CD4-positive, alpha-beta T cell treated with Interleukin-15 for 4 hours (primary cell): ENCODE data around the gene TSTD2.
"Not testable (repeated sequence)": the region's sequence is repeated elsewhere in the genome, so short reads cannot be mapped to it uniquely, and the experiment has no call there.

ENCODE experiments used
- DNase-seq: peaks from one replicate; pipeline ENCODE4 v3.0.0-alpha.2; 2020; ENCODE audit warnings: low spot score

TSTD2 gene

DNA sequence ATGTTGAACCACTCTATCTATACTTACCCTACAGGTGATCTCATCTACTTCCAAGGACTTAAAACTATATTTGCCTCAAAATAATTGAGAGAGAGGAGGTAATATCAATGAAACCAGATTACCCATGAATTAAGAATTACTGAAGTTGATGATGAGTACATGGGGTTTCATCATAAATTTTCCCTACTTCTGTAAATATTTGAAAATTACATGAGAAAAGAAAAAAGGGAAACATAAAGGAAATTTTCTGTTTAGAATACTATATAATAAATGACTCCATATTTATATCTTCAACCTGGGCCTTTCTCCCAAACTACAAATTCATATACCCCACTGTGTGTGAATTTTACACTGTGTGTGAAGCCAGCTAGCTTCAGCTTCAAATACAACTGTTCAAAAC, 2.6 kb downstream of the TSTD2 start:
- no peak for DNase-seq

DNA sequence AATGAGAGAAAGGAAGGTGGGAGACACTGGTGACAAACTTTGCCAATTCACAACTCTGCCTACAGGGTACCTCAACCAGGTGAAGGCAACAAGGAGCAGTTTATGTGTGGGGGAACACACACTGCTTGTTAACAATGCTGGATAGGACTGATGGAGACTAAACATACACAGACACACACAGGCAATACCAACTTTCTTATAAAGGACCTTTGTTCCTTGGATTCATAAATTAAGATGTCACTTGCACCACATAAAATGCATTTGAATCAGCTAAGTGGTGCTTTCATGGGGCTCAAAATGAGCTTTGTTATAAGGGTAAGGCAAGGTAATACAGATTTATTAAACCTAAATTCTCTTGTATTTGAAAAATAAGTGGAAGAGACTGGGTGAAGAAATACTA, 4.0 kb downstream of the TSTD2 start:
- no peak for DNase-seq

DNA sequence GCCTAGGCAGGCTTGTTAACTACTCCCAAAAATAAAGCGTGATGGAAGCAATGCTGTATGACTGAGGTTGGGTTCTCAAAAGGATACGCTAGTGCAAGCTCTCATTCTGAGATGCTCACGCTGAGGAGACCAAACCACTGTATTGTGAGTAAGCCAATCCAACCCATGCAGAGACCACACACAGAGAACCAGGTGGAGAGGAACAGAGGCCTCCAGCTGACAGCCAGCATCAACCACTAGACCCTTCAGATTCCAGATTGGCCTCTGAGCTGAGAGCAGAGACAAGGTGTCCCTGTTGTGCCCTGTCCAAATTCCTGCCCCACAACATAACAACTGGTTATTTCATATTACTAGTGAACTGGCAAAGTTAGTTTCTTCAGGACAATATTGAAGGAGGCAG, 4.5 kb downstream of the TSTD2 start:
- no peak for DNase-seq

DNA sequence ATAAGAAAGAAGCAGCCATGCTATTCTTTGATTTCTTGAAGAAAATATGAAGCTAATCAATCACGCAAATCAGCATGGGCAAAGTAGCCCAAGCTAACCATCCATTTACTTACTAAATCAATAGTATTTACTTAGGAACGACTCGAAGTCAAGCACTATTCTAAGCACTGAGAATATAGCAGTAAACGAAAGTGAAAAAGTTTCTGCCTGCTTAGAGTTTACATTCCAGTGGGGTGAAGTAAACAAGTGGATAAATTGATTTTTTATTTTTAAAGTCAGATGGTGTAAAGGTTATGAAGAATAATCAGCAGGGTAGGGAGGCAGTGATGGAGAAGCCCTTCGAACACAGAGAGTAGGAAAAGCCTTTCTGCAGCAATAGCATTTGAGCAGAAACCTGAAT, 5.5 kb downstream of the TSTD2 start:
- DNase-seq = no peak

DNA sequence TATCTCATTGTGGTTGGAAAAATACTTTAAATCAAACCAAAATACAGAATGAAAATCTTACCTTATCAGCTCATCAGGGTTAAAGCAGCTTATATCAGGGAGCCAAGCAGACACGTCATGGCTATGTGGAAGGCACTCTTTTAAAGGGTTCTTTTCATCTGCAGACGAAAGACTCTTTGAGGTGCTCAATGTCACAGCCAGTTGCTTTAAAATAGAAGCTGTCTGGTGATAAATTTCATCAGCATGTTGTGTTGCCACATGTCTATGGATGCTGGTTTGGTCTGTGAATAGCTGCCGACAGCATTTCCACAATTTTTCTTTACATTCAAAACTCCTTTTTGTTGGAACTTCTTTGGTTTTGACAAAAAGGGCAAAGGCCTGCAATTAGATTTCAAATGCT, 7.5 kb downstream of the TSTD2 start:
- DNase-seq = no peak

DNA sequence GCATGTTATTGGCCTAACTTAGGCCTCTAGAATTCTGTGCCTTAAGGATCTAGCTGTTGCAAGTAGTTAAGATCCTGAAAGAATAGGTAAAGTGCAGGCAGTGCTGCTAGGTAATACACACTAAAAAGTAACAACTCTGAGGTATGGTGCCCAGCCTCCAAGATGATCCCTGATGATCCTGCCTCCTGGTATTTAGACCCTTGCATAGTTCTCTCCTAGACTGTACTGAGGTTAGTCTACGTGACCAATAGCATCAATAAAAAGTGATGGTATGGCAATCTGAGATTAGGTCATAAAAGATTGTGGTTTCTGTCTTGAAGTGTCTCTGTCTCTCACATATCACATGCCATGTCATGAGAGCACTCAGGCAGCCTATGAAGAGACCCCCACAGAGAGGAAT, 9.2 kb downstream of the TSTD2 start:
- no peak for DNase-seq

DNA sequence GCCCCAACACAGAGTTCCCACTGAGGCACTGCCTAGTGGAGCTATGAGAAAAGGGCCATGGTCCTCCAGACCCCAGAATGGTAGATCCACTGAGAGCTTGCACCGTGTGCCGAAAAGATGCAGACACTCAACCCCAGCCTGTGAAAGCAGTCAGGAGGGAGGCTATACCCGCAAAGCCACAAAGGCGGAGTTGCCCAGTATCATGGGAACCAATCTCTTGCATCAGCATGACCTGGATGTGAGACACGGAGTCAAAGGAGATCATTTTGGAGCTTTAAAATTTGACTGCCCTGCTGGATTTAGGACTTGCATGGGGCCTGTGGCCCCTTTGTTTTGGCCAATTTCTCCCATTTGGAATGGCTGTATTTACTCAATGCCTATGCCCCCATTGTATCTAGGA, 10.7 kb downstream of the TSTD2 start:
- not testable (repeated sequence) for DNase-seq

DNA sequence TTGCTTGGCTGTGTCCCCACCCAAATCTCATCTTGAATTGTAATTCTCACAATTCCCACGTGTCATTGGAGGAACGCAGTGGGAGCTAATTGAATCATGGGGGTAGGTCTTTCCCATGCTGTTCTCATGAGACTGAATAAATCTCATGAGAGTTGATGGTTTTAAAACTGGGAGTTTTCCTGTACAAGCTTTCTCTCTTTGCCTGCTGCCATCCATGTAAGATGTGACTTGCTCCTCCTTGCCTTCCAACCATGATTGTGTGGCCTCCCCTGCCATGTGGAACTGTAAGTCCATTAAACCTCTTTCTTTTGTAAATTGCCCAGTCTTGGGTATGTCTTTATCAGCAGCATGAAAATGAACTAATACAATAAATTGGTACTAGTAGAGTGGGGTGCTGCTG, 13.1 kb downstream of the TSTD2 start:
- not testable (repeated sequence) for DNase-seq

DNA sequence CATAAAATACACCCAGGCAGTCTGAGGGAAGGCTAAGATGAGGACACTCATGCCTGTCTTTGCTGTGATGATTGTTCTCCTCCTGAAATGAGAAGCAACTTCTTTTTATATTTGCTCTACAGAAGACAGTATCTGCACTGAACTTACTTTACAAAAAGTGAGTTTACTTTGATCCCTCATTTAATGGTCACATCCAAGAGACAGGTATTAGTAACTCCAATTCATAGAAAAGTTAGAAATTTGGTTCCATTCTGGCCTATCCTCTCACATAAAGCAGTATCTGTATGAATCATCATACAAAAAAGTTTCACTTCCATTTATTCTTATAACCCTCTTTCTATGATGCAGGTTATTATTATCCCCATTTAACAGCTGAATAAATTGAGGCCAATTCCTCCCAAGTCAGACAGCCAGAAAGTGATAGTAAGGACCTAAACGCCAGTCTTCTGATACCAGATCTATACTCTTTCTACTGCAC, 15.2 kb downstream of the TSTD2 start:
- DNase-seq = no peak

DNA sequence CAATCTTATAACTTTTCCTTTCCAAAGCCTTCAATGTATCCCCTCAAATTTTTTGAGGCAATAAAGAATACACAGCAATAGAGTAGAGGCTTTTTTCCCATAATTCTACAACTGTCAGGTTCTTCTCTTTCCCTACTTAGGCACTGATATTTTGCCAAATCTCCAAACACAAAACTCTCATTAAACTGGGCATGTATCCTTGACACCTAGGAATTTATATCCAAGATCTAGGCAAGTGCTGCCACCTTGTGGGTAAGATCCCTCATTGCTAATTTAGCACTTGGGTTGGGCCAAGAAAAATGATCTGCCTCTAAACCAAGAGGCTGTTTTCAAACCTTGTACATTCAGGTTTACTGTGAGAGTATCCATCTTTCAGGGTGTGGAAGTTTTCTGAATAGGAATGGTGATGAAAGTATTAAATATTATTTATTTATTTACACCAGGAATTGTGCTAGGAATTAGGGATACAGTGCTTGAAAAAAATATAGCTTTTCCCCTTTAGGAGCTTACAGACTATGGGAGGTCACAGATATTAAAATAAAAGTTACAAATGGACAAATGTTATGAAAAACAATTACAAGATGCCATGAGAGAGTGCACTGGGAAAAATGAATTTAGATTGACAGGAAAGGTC, 17.6 kb downstream of the TSTD2 start:
- DNase-seq = peak; percentile 63

DNA sequence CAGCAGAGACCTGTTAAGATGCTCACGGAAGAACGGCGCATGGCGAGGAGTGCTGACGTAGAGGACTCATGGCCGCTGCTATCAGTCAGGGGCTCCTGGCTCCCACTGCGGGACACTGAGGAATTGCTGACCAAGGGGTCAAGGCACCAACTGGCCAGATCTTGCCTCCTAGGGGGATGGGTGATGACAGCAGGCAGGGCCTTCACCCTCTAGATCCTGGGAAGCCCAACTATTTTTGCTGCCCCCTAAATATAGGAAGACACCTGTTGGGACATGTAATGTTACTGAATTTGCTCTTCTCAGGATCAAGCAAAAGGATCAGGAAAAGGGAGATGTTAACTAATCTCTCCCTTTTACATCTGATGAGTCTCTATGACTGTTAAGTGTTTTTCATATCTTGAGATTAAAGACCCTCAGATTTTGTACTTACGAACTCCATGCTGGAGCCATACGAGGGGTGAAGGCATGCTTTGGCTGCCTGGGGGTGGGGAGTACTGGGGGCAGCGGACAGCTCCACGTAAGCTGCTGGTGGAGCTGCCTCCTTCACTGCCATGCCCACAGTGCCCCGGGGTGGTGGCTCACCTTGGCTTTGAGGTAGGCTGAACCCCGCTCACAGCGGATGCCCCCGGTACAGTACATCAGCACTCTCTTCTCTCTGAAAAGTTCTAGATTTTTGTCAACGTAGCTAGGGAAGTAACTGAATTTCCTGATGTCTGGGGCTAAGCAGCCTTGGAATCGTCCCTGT, 28.1 kb downstream of the TSTD2 start:
- DNase-seq = no peak

DNA sequence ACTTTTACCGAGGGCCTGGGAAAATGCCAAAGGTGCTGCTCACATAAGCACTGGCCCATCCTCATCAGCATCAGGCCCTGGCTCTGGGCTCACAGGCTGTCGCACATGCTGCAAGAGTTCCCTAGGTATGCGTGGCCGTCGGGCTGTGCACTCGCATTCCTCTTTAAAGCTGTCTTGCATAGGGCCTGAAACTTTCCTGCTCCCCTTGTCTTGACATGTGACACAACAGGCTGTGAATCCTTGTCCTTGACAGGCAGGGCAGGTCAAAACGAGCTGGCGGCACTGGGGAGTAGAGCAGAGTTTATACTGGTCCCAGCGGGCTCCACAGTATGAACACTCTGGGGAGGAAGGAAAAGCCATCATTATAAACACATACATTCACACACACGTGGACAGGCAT, 30.7 kb downstream of the TSTD2 start:
- DNase-seq = no peak

DNA sequence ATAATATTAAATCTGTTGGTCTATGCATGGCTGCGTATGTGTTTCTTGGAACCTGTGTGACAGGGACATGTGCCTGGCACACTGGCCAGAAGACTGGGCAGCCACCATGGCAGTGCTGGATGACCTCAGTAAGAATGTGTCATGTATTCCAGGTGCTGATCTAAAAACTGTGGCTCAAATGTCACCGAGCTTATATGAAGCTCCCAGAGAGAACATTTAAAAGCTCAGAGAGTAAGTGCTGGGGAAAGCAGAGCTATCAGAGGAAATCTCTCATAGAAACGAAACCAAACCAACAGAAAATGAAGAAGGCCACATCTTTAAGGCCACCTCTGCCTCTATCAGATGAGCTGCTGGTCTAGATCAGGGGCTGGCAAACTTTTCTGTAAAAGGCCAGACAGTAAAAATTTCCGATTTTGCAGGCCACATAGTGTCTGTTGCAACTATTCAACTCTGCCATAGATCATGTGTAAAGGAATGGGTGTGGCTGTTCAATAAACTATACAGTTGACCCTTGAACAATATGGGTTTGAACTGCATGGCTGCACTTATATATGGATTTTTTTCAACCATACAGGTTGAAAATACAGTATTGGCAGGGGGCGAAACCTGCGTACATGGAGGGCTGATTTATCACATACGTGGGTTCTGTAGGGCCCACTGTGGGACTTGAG, 31.8 kb downstream of the TSTD2 start:
- DNase-seq = no peak

DNA sequence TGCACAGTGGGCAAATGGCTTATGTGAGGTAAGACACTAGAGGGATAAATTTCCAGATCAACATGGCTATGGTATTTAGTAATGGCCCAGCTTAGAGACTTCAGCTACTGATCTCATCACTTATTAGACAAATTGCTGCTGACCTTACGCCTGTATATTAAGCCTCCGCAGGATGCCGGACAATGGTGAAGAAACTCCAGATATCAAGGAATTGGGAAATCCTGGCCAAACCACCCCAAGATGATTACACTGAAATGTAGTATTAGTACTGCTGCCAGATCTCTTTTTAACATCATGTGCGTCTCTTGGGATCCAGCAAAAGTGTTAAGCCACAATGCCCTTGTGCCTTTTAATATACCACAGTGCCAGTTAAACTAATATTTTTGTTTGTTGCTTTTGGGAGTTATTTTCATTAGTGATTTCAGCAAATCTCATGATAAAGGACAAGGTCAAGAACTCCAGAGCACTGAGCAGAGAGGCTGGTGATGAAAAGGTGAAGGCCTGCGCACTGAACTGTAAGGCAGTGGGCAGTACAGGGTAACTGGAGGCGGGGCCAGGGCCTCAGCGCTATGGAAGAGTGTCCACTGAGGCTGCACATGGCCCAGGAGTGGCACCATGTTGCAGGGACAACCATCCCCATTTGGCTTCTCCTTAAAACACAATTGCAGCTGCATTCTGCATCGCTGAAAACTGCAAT, 32.5 kb downstream of the TSTD2 start:
- no peak for DNase-seq

DNA sequence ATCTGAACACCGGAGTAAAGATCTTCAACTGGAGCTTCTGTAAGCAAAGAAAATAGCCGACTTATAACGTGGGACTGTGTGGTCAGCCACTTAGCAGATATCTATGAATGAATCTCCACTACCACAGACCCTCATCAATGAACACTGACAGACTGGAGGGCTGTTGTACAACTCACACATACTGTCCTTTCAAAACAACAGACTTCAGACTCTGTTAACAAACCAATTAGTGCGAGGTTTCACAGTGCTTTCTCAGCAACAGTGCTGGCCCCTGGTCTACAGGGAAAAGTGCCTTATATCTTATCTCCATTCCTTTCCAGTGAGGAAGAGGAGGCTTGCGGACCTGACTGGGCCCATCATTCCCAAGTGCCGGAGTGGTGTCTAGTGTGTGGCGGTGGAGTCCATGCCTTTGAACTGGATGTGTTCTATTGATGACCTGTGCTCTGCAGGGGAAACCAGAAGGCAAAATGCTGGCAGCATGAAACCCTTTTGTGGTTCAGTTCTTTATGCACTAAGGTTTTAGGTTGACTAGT, 33.8 kb downstream of the TSTD2 start:
- no peak for DNase-seq

DNA sequence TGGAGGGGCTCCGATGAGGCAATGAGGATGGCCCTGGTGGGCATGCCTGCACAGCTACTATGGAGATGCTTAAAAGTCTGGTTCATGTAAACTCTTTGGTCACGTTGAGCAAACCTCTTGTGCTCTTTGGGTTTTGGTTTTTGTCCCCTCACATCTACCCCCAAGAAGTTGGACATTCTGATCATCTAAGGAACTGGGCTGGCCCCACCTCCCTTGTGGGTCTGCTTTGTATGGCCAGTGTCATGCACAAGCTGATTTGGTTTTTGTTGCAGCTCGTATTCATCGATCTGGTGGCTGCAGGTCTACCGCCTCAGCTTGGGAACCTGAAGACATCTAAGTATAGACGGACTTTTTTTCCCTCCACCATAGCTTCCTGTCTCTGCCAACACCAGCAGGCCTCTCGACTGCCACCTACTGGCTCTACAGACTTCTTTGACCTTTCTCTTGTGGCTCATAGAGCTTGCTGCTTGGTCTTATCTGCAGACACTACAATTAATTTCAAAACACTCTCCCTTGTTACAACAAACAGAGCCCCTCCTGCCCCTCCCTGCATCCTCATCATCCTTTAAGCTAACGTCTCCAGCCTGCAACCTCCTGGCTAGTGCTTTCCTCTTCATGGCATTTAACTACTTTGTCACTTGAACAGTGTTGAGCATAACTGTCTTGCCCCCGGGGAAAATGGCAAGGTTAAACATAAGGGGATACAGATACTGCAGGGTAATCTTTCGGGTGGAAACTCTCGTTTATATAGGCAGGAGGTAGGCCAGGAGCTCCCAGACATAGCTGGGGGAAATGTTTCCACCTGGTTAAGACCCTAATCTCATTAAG, 34.5 kb downstream of the TSTD2 start:
- DNase-seq = peak; percentile 73

DNA sequence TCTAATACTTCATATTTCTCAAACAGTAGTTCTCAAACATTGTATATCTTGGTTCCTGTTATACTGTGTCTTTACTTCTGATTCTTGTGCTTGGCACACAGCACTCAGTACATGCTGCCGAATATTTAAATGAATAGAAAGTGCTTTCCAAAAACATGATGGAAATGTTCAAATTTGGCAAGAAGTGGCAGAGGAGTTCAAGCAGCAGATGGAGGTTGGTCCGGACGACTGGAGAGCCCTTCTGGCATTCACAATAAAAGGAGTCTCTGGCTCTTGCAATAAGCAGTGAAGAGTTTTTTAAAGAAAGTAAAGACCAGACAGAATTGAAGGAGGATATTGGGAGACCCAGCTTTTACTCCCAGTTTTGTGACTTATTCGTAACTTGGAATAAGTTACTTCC, 36.3 kb downstream of the TSTD2 start:
- no peak for DNase-seq

DNA sequence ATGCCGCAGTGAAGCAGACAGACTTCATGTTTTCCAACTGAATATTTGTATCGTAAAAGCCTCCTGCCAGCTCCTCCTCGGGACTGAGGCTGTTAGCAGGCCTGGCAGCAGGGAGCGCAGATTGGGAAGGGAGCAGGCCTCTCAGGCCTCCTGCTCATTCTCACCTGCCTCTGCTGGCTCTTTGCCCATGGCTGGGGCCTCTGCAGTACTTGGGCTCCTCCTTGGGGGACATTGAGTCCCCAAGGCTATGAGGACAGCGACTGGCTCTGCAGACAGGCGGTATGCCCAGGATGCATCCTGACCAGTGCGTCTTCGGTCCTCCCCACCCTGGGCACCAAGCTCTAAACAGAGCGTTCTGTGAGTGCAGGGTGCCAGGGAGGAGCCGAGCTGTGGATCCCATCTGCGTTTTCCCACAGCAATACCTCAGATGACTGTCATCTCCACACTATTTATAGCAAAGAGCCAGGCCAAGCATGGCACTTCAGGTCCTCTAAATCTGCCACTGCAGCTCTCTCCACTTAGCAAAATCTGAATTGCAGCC, 38.7 kb downstream of the TSTD2 start:
- no peak for DNase-seq

DNA sequence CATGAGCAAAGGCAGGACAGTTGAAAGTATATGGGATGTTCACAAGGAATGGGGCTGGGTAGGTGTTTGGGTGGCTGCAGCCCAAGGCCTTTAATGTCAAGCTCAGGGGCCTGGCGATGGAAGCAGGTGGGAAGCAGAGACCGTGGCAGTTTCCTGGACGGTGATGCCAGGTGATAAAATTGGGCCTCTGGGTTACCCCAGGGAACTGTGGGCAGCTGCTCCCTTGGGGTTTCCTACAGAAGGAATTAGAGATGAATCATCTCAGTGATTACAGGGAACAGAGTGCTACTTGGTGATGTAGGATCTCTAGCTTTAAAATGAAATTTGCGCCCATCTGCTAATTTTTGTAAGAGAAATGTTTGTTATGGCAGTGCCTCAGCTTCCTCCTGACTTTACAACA, 39.2 kb downstream of the TSTD2 start:
- no peak for DNase-seq

DNA sequence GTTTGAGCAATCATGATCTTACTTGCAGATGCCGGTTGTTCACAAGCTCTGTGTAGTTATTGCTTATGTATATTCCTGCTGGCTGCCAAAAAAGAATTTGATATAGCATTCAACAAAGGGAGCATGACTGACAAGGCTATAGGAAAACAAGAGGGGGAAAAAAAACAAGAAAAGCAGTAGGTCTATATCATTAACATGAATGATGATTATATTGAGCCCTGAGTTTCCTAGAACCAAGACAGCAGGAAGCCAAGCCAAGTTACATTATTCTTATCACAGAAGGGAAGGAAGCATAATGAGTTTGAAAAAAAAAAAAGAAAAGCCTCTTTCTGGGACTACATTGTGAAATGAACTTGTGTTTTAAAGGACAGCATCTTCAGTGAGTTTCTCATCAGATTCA, 41.0 kb downstream of the TSTD2 start:
- DNase-seq = no peak

DNA sequence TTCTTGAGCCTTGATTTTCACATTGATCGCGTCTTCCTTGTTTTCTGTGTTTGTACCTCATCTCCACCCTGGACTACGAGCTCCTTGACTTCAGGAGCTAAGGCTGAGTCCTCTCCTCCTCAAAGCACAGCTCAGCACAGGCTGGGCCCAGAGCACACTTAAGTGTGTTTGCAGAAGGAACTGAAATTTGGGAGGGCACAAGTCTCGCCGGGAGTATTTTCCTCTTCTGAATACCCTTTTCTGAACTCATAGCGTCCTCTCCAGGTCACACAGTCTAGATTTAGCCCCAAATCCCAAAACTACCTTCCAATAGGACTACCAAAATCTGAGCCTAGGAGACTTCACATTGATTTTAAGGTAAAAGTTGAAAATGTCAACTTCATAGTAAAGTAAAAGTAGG, 41.6 kb downstream of the TSTD2 start:
- no peak for DNase-seq
